Measurements from ENCODE around the gene NABP2.

DNA sequence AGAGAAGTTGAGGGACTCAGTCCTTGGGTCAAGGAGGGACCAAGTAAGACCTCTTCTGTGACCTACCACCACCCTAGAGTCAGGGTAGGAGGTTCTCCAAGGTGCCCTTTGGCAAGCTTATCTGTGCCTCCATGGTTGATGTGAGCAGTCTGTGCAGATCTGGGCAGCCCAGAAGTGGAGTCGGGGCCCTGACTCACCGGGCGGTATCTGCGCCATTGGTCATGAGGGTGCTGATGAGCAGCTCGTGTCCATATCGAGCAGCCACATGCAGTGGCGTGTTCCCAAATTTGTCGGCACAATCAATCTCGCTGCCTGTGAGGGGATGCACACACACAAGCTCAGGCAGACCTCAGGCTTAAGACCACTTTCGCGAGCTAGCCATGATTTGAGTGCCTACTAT lies 28.9 kb downstream of the NABP2 start:
- TF ChIP-seq ZNF8 (CRISPR knock-in tag; IDR thresholded peaks at IDR 0.05) = no peak
- TF ChIP-seq, protein P1, sequence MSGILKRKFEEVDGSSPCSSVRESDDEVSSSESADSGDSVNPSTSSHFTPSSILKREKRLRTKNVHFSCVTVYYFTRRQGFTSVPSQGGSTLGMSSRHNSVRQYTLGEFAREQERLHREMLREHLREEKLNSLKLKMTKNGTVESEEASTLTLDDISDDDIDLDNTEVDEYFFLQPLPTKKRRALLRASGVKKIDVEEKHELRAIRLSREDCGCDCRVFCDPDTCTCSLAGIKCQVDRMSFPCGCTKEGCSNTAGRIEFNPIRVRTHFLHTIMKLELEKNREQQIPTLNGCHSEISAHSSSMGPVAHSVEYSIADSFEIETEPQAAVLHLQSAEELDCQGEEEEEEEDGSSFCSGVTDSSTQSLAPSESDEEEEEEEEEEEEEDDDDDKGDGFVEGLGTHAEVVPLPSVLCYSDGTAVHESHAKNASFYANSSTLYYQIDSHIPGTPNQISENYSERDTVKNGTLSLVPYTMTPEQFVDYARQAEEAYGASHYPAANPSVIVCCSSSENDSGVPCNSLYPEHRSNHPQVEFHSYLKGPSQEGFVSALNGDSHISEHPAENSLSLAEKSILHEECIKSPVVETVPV (CRISPR knock-in tag; IDR thresholded peaks at IDR 0.05) = no peak
- no peak for TF ChIP-seq RARB (CRISPR knock-in tag; IDR thresholded peaks at IDR 0.05)
- TF ChIP-seq, protein P2, sequence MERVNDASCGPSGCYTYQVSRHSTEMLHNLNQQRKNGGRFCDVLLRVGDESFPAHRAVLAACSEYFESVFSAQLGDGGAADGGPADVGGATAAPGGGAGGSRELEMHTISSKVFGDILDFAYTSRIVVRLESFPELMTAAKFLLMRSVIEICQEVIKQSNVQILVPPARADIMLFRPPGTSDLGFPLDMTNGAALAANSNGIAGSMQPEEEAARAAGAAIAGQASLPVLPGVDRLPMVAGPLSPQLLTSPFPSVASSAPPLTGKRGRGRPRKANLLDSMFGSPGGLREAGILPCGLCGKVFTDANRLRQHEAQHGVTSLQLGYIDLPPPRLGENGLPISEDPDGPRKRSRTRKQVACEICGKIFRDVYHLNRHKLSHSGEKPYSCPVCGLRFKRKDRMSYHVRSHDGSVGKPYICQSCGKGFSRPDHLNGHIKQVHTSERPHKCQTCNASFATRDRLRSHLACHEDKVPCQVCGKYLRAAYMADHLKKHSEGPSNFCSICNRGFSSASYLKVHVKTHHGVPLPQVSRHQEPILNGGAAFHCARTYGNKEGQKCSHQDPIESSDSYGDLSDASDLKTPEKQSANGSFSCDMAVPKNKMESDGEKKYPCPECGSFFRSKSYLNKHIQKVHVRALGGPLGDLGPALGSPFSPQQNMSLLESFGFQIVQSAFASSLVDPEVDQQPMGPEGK (CRISPR knock-in tag; IDR thresholded peaks at IDR 0.05; ENCODE audit: borderline replicate concordance) = no peak
- TF ChIP-seq ZNF565 (CRISPR knock-in tag; conservative IDR thresholded peaks at IDR 0.05; ENCODE audit: low read depth) = no peak
- no peak for TF ChIP-seq ZFP30 (CRISPR knock-in tag; IDR thresholded peaks at IDR 0.05)
- TF ChIP-seq, protein P3, sequence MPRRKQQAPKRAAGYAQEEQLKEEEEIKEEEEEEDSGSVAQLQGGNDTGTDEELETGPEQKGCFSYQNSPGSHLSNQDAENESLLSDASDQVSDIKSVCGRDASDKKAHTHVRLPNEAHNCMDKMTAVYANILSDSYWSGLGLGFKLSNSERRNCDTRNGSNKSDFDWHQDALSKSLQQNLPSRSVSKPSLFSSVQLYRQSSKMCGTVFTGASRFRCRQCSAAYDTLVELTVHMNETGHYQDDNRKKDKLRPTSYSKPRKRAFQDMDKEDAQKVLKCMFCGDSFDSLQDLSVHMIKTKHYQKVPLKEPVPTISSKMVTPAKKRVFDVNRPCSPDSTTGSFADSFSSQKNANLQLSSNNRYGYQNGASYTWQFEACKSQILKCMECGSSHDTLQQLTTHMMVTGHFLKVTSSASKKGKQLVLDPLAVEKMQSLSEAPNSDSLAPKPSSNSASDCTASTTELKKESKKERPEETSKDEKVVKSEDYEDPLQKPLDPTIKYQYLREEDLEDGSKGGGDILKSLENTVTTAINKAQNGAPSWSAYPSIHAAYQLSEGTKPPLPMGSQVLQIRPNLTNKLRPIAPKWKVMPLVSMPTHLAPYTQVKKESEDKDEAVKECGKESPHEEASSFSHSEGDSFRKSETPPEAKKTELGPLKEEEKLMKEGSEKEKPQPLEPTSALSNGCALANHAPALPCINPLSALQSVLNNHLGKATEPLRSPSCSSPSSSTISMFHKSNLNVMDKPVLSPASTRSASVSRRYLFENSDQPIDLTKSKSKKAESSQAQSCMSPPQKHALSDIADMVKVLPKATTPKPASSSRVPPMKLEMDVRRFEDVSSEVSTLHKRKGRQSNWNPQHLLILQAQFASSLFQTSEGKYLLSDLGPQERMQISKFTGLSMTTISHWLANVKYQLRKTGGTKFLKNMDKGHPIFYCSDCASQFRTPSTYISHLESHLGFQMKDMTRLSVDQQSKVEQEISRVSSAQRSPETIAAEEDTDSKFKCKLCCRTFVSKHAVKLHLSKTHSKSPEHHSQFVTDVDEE (CRISPR knock-in tag; IDR thresholded peaks at IDR 0.05) = no peak
- TF ChIP-seq SNAI2 (CRISPR knock-in tag; IDR thresholded peaks at IDR 0.05) = no peak
- no peak for TF ChIP-seq ZFP3 (CRISPR knock-in tag; IDR thresholded peaks at IDR 0.05)
- no peak for TF ChIP-seq ISL1 (CRISPR knock-in tag; IDR thresholded peaks at IDR 0.05)
- TF ChIP-seq OSR1 (CRISPR knock-in tag; IDR thresholded peaks at IDR 0.05) = no peak
